ENCODE data around the gene PGBD5.

DNA sequence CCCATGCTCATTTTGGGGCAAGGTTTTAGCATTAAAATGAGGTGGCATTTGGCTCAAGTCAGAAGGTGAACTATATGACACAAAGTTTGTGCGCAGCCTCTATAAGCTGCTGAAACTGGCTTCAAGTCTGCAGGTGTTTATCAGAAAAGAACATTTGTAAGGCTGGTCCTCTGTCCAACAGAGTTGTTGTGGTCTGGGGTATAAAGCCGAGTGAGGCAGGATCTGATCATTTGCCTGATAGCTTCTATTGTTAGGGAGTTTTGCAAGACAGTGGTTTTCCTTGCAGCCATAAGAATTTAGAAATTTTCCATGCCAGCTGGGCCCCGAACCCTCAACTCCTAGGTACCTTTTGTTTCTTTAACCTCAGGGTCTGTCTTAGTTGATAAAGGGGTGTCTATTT, 130.8 kb downstream of the PGBD5 start:
- TF ChIP-seq, protein P1, sequence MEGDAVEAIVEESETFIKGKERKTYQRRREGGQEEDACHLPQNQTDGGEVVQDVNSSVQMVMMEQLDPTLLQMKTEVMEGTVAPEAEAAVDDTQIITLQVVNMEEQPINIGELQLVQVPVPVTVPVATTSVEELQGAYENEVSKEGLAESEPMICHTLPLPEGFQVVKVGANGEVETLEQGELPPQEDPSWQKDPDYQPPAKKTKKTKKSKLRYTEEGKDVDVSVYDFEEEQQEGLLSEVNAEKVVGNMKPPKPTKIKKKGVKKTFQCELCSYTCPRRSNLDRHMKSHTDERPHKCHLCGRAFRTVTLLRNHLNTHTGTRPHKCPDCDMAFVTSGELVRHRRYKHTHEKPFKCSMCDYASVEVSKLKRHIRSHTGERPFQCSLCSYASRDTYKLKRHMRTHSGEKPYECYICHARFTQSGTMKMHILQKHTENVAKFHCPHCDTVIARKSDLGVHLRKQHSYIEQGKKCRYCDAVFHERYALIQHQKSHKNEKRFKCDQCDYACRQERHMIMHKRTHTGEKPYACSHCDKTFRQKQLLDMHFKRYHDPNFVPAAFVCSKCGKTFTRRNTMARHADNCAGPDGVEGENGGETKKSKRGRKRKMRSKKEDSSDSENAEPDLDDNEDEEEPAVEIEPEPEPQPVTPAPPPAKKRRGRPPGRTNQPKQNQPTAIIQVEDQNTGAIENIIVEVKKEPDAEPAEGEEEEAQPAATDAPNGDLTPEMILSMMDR (IDR thresholded peaks at IDR 0.05), result no peak
- TF ChIP-seq POLR2A (IDR thresholded peaks at IDR 0.05), result no peak
